GM03348 (cell line): ENCODE measurements around the gene NPDC1.
A peak's percentile ranks its signal among the peaks of the same experiment; 100 is the strongest.
"Not testable (repeated sequence)": the region's sequence is repeated elsewhere in the genome, so short reads cannot be mapped to it uniquely, and the experiment has no call there.

Source experiments
- DNase-seq: peaks from one replicate; pipeline ENCODE4 v3.0.0; 2012; ENCODE audit warnings: low spot score

The NPDC1 gene

GRCh38 chr9:137011156-137011555 is 34.8 kb downstream of the NPDC1 start:
- no peak for DNase-seq

DNA sequence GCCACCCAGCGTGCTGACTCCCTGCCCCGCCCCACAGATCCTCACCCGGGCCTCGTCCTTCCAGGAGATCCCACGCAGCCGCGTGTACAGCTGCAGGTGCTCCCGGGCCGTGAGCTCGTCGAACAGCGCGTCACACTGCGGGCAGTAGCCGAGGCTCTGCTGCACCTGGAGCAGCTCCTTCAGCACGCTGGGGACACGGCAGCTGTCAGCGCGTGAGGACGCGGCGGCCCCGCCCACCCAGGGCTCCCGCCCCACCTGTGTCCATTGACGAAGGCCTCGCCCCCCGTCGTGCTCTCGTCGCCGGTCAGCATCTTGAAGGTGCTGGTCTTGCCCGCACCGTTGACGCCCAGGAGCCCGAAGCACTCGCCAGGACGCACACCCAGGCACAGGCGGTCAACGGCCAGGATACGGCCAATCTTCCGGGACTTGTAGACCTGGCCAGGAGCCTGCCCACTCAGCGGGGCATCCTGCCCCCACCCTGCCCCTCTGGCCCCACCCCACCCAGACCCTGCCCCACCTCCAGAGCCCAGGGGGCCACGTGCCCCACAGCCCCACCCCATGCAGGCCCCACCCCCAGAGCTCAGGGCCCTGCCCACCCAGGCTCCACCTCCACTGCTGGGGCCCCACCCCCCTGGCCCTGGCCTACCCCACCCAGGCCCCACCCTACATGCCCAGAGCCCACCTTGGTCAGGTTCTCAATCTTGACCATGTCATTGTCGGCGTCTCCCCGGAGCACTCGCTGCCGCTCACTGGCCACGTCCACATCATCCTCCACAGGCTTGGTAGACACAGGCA is 35.8 kb downstream of the NPDC1 start:
- no peak for DNase-seq

DNA sequence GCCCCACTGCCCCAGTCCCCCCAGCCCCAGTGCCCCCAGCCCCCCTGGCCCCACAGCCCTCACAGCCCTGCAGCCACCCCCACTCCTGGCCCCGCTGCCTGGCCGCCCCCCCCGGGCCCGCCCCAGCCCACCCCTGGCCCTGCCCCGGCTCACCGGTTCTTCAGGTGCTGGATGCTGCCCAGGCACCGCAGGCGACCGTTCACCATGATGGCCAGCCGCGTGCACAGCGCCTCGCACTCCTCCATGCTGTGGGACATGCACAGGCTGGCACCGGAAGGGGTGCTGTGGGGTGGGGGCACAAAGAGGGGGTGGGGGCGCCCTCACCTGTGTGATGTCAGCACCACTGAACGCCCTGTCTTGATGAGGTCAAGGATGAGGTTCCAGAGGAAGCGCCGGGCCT is 36.8 kb downstream of the NPDC1 start:
- DNase-seq: no peak

DNA sequence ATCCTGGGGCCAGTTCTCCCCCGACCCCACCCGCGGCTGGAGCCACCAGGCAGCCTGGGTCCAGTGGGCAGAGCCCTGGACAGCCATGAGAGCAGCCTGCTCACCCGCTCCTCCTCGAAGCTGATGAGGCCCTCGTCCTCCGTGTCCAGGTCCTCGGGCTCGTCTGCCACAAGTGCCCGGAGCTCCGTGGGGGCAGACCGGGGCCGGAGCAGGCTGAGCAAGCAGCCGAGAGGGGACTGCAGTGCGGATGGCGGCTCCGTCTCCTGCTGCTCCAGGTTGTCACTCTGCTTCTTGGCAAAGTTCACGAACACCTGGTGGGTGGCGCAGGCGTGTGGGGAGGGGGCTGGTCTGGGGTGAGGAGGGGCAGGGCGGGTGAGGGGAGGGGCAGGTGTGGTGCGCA is 37.7 kb downstream of the NPDC1 start:
- no peak for DNase-seq

DNA sequence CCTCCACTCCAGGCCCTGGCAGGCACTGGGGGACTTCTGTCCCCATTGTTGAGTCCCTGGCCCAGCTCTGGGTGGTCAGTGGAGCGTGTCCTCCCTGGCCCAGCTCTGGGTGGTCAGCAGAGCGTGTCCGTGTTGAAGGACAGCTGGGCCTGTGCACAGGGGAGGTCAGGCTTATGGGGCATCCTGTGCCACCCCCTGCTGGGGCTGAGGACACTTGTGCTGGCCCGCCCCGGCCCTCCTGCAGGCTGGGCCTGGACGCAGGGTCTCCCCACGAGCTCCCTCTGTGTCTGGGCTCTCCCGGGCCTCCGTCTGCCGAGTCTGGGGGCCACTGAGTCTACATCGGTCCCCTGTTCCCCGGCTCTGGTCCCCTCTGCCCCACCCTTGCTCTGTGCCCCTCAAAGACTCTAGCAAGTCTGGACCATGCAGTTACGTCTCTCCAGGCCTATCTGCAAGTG is 38.1 kb downstream of the NPDC1 start:
- DNase-seq: no peak

GRCh38 chr9:137007108-137007815 is 38.7 kb downstream of the NPDC1 start:
- no peak for DNase-seq

DNA sequence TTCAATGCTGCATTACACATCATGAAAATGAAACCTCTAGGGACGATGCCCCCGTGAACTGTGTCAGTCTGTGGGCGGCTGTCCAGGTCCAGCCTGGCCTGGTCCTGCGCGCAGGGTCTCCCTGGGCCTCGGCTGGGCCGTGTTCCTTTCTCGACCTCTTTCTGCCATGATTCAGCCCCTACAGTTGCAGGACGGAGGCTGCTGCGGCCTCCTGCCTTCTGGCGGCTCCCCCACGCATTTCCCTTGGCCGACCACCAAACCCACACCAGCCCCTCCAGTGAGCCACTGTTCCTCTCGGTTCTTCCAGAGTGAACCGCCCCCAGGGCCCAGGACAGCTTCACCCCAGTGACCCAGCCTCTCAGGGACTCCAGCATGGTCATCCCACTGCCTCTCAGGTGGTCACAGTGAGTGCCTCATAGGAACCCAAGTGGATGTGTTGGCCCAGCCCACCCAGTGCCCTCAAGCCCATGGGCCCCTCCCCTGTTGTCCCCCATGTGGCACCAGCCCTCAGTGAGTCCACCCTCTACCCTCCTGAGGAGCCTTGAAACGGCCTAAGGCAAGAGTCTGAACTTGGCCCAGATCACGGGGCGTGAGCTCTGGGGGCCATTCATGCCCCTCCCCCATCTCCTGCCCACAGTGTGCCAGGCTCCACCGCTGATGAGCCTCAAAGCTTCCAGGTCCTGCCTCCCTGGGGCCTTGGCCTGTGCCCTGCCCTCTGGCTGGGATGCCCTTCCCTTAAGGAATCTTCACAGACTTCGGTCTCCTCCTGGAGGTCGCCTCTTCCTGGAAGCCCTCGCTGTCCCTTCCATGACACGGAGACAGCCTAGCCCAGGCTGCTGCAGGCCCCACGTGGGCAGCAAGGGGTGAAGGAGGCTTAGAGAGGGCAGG is 39.6 kb downstream of the NPDC1 start:
- DNase-seq: no peak

DNA sequence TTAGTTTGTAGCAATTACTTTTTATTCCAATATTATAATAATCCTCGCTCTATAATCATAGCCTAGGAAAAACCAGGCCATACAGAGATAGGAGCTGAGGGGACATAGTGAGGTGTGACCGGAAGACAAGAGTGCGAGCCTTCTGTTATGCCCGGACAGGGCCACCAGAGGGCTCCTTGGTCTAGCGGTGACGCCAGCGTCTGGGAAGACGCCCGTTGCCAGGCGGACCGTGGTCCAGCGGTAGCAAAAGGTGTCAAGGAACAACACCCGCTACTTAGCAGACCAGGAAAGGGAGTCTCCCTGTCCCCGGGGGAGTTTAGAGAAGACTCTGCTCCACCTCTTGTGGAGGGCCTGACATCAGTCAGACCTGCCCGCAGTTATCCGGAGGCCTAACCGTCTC is 41.7 kb downstream of the NPDC1 start:
- not testable (repeated sequence) for DNase-seq

DNA sequence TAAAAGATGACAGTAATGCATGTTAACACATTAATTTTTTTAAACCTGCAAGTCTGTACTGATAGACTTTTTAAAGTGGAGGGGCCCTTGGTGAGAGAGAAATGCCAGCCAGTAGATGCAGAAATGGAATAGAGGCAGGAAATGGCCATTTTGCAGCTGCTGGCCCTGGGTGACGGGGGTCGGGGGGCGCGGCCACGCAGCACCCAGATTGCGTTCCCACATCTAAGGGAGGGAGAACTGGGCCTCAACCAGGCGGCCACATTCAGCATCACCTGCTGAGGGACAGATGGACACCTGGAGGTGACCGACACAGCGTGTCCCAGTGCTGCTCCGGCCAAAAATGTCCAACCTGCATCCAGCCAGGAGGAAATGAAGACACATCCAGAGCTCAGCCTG is 43.3 kb downstream of the NPDC1 start:
- no peak for DNase-seq

DNA sequence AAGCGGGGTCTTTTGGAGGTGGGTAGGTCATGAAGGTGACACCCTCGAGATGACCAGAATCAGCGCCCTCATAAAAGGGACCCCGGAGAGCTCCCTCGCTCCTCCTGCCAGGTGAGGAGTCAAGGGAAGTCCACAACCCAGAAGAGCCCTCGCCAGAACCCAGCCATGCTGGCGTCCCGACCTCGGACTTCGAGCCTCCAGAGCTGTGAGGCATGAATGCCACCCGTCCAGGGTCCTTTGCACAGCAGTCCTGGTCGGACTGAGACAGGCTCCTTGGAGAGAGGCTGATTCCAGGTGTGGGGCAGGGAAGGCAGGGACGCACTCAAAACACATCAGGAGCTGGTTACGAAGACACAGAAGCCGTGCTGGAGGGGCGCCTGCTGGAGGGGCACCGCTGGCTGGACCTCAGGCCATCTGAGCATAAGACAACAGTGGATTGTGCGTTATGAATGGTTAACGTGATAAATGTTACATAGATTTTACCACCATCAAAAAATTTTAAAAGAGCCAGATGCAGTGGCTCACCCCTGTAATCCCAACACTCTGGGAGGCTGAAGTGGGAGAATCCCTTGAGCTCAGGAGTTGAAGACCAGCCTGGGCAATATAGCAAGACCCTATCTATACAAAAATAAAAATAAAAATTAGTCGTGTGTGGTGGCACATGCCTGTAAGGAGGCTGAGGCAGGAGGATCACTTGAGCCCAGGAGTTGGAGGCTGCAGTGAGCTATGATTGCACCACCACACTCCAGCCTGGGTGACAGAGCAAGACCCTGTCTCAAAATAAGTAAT is 43.9 kb downstream of the NPDC1 start:
- no peak for DNase-seq

GRCh38 chr9:137000177-137000930 is 45.6 kb downstream of the NPDC1 start:
- peak; percentile 85 for DNase-seq

DNA sequence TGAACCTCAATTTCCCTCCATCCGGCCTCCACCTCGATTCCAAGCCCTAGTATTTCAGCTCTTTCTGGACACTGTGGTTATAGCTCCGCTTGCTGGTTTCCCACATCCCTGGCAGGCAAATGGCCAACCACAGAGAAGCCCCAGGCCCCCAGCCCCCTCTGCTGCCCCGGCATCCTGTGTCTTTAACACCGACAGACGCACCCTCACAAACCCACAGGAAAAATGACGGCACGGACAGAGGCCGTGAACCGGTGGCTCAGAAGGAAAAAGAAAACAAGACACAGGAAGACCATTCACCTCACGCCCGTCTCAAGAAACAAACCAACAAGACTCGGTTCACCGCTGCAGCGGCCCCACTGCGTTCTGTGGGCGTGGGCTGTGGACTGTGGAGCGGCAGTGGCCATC is 48.1 kb downstream of the NPDC1 start:
- DNase-seq: no peak

- no peak for DNase-seq
Measured at GRCh38 chr9:136997371-136997770, 48.6 kb downstream of the NPDC1 start.

- peak; percentile 64 for DNase-seq
Measured at GRCh38 chr9:136996361-136997292, 49.4 kb downstream of the NPDC1 start, which contains the start of gene CLIC3. Gene CLIC3 (minus strand): TSS chr9:136996568. CDS start chr9:136996543, 25 bp downstream.

DNA sequence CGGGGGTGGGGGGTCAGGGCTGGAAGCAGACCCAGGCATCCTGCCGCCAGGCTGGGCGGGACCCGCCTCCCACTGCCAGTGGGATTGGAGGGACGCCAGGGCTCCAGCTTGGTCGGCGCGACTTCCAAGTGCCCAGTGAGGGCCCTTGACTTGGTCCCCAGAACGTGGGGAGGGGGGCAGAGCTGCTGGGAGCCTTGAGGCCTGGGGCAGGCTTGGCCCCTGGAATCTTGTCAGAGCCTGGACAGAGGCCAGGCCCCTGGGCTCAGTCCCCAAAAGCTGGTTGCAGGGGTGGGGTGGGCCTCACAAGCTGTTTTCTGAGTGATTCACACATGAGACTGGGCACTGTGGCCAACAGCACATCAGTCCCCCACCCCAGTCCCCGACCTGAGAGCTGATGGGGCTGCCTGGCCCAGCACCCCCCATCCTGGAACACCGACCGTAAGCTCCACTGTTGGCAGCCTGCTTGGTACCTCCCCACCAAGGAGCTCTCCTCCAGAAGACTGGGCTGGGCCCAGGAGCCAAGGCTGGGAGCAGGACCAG is 50.1 kb downstream of the NPDC1 start:
- peak; percentile 74 for DNase-seq

GRCh38 chr9:136995362-136995761 is 50.6 kb downstream of the NPDC1 start:
- peak; percentile 31 for DNase-seq

- DNase-seq: no peak
Measured at GRCh38 chr9:136994888-136995230, 51.1 kb downstream of the NPDC1 start.

DNA sequence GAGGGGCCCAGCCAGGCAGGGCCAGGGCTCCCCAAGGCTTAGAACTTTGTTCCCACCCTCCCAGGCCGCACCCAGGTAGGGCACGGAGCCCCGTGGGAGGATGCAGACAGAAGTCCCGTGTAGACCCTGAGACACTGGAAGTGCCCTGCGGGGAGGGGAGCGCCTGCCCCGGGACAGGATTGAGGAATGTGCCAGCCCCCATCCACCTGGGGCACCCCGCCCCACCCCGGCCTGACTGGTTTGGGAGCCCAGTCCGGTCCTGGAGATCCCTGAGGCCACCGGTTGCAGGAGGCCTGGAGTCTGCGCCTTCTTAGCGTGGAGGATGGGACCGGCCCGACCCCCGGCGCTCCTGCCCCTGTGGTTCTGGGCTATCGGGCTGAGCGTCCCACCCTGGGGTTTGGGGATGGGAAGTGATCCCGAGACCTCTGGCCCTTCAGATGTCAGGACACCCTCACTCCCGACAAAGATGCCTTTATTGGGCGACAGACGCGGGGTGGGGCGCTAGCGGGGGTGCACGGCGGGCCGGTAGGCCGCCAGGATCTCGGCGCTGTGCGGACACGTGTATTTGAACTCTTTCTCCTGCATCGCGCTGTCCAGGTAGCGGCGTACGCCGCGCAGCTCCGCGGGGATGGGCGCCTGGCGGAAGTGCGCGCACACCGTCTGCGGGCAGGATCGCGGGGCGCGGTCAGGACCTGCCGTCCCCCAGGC is 51.6 kb downstream of the NPDC1 start:
- DNase-seq: no peak

- DNase-seq: no peak
Measured at GRCh38 chr9:136992819-136993369, 53.1 kb downstream of the NPDC1 start.
